HG02610 (cell line): ENCODE data around the gene FGGY.

ENCODE experiments used
- ATAC-seq: cut with Tn5 transposase; IDR thresholded peaks from one replicate; pipeline ENCODE4 v1.9.1; 2021; ENCODE audit warnings: mild to moderate bottlenecking, moderate library complexity; ENCODE audit not compliant: unreplicated experiment

FGGY gene

DNA sequence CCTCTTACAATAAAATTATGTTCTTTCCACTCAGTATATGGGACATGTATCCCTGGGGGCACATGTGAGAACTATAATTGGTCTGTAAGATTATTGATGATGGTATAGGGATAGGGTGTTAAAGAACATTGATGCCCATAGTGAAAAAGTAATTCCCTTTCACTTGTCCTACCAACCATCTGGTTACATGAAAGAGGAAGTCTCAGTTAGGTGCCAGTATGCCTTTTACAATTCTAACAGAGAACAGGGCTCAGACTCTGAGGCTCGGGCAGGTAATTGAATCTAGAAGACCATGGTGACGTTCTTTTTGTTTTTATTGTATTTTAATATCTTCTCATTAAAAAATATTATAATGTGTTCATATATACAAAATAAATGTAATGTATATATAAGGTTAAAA is 113.6 kb downstream of the FGGY start:
- ATAC-seq, result no peak

DNA sequence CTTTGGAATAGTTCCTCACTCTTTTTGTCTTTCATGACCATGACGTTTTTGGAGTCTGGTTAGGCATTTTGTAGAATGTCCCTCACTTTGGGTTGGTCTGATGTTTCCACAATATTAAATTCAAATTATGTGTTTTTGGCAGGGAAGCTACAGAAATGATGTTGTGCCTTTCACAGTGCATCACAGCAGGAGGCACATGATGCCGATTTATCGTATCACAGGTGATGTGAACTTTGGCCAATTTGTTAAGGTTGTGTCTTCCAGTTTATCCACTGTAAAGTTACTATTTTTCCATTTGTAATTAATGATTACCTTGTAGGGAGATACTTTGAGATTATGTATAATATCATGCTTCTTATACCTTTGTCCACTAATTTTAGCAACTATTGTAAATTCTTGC is 114.3 kb downstream of the FGGY start:
- ATAC-seq, result no peak

DNA sequence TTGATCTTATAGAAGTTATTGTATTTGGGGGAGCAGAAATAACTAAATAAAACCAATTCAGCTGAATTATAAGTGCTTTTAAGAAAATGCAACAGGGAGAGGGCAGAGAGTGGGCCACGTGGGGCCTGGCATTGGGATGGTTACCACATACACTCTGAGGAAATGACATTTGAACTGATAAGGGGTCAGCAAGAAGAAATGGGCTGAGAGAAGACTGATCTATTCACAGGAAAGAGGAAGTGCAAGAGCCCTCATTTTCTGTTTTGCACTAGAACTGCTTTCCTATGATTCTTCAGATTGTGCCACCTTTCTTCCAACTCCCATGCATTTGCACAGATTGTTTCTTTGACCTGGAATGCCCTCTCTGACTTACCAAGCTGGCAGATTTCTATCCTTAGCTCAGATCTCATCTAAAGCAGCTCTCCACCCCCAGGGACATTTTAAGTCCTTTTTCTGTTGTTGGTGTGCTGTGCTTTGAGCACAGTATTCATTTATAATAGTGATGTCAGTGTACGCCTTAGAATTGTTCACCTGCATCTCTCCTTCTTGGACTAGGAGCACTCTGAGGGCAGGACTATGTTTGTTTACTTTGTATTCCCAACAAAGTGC is 115.9 kb downstream of the FGGY start:
- ATAC-seq, result no peak

DNA sequence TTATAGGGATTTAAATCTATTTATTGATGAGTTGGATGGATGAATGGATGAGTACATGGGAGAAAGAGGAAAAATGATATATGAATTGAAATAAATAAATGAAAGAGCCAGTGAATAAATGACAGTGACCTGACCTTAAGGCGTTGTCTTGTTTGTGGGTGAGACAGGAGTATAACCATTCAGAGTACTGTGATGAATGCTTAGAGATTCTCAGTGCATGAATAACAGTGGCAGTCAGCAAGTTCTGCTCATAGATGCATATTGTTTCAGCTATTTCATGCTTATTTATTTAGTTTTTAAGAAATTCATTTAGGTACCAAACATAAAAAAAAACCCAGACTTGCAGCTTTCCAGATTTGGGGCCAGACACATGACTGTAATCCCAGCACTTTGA is 116.4 kb downstream of the FGGY start:
- no peak for ATAC-seq

DNA sequence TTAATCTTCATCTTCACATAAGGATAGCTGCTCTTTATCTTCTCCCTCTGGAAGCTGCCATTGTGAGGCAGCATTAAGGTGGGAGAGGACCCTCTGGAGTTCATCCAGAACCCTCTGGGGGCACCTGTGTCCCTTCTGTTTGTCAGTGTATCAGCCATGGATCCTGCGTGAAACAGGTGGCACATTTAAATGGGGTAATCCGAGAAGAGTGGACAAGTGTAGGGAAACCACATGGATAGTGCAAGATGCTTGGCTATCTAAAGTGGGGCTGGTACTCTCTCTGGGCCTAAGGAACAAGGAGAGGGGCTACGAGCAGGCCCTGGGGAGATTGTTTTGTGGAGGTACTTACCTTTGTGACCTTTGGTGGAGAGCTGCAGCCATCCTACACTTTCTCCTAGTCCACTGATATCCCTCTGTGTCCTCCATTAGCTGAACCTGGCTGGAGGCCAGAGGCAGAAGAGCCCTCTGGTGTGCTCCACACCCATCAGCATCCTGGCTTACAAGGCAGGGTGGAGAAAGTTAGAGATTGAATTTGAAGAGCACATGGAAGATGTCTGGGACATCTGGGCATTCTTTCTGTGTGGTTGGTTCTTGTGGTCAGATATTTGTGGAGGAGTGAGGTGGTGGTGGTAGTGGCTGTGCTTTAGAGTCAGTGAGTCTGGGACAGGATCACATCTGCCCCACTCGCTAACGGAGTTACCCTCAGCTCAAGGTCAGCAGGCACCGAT is 117.7 kb downstream of the FGGY start:
- ATAC-seq, result no peak

DNA sequence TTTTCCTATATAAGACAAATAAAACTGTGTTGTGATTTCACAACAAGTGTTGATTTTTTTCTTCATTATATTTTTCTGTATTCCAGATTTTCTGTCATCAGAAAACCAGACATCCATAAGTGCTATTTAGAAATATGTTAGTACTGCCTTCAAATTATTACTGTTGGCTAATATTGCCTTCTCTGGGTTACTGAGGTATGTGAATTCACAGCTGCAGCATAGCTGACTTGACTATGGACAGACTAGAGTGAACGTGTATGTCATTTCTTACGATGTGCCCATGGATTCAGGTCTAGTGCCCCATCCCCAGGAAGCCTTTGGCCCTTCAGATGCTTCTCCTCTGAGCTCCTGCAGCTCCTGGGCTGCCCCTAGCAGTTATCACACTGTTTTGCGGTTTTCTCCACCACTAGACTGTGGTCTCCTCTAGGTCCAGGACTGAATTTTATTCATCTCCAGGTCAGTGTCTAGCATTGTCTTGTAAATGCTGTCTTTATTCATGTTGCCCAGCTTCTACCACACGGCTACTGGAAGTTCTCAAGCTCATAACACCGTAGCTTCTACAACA is 118.5 kb downstream of the FGGY start:
- ATAC-seq, result no peak

DNA sequence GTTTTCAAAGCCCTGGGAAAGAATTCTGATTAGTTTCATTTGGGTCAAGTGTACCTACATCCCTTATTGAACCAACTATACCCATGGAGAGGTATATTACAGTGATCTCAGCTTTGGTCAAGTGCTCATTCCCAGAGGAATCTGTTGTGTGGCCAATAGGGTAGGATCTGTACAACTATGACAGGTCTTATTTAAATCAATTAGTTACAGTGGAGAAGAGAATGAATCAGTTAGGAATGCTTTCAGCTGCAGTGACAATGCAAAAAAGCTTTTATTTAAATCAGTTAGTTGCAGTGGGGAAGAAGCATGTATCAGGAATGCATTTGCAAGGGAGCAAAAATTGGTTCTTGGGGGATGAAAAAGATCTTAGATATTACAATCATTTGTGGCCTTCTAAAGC is 119.0 kb downstream of the FGGY start:
- ATAC-seq, result no peak

DNA sequence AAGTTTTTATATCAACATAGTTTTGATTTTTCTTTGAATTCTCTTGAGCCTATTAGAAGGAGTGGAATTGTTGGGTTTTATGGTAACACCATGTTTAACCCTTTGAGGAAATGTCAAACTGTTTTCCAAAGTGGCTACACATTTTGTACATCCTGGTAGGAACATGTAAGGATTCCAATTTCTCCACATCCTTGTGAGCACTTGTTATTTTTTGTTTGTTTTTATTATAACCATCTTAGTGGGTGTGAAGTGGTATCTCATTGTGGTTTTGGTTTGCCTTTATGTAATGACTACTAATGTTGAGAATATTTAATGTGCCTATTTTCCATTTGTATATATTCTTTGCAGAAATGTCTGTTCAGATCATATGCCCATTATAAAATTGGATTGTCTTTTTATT is 120.5 kb downstream of the FGGY start:
- ATAC-seq, result no peak

DNA sequence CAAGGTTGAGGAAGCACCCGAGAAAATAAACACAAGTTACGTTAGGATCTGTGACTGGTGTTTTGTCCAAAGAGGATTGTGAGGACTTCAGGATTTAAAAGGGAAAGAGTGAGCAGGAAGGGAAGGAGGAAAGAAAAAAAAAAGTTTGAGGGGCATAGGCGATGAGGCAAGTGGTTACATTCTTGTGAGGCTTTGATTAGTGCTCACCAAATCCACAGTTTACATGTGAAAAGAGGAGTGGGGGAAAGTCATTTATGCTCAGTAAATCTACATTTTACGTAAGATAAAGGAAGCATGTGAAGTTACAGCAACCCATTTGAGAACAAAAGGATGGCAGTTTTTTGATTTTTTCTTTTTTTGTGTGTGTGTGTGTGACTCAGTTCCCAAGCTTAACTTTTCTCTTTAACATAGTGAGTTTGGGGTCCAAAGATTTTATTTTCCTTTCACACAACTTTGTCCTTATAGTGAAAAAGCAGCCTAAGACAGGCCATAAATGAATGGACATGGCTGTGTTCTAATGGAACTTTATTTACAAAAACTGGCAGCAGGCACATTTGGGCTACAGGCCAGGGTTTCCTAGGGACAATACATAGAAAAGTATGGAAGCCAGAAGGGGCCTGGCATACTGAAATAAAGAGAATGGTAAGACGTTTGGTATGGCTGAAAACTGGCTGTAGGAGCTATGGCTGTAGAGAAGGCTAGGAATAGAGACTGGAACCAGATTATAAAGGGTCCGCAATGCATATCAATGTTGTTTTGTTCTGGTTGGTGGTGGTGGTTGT is 121.7 kb downstream of the FGGY start:
- no peak for ATAC-seq

DNA sequence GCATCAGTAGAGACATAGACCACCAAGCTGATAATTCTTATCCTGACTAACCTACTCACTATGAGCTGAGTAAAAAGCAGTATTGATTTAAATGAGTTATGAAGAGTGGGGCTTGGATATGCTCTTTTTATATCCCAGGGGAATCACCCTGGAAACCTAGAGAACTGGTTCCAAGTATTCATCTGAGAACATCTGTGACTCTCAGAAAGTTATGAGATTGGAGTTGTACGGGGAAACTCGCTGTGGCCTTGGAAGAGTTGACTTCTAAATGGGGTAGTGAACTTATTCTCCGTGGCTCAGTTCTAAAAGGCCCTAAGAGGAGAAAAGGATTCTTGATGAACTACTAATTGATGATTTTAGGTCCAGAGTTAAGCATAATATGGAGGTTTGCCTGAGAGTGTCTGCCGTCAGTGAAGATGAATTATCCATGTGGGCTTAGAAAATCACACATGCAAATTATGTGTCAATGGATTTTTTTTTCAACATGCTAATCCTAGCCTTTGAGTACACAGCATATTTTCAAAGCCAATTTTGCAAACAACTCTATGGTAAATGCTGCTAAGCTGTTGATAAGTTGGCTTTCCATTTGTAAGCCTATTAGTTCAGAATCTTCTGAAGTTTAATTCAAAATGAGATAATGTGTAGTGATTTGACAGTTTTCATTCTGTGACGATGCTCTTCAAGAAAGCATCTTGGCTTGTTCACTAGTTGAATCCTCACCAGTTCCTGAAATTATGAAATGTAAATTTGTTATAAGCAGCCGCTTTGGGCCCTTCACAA is 122.7 kb downstream of the FGGY start:
- no peak for ATAC-seq

DNA sequence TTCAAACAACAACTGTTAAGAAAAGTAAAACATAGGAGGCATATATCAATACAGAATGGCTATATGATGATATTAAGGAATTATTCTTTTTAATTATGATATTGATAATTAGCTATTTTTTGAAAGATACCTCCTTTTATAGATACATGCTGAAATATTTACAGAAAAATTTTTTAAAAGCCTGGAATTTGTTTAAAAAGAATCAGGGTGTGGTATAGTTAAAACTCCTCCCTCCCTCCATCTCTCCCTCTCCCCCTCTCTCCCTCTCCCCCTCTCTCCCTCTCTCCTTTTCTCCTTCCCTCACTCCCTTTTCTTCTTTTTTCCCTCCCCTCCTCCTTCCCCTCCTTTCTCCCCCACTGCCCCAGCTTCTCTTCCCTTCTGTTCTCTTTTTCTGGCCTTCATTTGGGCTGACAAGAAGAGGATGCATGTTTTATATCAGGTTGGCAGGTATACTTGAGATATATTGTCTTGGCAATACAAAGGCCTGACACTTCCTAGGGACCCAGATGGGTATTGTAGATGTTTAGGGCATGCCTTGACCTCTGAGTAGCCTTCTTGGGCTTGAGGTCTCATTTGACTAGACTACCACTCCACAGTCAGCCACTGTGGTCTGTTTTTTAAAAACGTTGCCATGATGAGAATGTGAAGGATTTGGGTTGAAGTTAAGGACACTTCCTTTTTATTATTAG is 124.5 kb downstream of the FGGY start:
- ATAC-seq, result no peak

DNA sequence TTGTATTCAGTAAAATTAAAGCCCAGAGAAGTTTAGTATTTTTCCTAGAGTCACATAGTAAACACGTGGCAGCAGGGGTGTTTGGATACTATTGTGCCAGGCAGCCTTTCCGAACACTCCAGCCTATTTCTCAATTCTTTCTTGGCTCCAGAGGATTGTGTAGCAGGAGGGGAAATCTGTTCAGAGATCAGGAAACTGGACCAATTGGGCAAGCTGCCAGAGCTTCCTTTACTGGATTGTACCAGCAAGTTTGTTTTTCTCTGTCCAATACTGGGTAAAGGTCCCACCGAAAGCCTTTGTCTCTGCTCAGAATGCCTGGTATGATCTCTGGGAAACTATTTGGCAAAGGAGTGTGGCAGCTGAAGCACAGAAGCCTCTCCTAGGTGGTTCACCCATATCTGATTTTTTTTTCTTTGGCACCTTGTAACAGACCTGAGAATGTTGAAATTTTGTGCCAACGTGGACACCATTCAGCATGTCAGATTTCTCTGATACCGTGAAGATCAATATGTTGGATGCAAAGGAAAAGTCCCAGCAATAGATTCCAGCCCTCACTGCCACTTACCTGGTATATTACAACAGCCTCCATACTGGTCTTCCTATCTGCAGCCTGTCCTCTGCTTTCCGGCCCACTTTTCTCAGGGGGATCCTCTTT is 126.2 kb downstream of the FGGY start:
- no peak for ATAC-seq

DNA sequence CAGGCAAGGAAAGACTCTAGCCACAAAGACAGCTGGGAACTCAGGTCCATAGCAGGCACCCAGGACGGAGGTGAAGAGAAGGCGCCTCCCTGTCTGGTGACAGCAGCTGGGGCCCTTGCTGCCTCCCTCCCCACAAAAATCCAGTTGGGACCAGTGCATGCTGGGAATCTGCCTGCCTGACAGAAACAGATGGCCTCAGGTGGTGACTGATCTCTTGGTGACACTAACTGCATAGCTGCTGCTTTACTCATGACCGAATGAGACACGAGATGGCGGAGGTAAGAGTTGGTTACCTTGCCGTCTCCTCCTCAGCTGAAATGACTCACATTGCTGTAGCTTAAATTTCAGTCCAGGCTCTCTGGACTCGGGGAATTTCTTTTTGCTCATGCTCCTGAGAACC is 130.3 kb downstream of the FGGY start:
- ATAC-seq, result no peak

DNA sequence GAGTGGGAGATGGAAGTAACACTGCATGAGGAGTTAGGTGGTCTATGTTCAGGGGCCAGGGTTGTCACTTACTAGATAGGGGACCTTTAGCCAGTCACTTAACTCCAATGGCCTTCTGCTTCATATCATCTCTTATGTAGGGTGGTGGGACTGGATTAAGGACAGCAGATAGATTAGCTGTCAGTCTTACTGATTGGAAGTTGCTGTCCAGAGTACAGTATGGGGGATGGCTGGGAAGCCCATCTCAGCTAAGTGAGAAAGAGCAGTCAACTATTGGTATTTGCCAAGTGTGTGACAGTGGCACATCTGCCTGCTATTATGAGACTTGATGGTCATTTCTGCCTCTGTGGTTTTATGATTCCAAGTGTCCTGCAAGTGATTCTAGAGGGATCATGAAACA is 130.9 kb downstream of the FGGY start:
- no peak for ATAC-seq

DNA sequence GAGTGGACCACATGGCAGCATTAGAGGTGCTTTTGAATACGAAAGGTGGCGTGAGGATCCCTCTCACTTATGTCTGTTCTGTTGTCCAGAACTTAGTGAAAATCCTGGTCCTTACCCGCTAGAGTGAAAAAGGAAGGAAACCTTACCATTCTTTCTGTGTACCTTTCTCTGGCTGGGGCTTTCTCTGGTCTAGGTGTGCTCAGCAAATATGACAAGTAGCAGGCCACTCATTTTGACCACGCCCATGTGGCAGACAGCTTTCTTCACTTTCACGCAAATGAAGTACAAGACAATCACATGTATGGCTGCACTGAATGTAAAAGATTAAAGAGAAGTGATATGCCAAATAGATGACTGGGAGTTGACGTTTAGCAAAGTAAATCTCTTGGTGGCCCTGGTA is 131.9 kb downstream of the FGGY start:
- ATAC-seq, result no peak

DNA sequence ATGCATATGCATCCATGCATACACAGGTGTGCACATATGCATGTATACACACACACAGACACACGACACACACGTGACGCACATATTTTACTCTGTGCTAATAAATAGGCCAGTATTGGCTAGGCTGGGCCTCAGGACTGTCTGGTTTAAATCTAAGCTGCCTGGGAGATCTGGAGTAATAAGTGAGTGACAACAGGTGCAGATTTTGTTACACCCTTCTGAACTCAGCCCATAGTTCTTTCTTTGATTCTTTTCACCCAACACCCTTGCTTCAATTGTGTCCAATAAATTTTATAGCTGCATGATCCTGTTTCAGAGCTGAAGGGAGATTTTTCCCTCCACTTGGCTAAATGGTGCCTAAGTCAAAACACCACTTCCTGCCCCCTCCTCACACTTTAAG is 132.8 kb downstream of the FGGY start:
- ATAC-seq, result no peak

DNA sequence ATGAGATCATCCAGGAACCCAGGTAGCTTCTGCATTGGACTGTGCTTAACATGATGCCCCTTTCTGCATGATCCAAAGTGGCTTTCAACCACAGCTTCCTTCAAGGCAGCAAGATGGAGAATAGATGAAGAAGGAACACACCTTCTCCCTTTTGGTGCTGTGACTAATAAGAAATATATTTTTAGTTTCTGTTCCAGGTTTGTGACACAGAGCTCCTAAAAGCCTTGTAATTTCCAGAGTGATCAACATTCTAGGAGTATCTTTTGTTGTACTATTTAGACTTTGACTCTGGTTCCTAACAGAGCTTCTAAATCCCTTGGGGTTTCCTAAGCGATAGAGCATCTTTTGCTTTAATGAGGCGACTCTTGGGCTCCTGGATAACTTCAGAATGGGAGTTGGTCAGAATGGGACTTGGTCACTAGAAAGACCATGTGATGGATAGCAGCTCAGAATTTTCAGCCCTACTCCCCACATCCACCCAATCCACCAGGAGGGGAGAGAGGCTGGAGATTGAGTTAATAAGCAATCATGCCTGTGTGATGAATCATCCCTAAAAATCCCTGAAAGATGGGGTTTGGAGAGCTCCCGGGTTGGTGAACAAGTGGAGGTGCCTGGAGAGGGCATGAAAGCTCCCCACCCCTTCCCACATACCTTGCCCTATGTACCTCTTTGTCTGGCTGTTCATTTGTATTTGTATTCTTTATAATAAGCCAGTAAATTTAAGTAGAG is 134.8 kb downstream of the FGGY start:
- no peak for ATAC-seq

DNA sequence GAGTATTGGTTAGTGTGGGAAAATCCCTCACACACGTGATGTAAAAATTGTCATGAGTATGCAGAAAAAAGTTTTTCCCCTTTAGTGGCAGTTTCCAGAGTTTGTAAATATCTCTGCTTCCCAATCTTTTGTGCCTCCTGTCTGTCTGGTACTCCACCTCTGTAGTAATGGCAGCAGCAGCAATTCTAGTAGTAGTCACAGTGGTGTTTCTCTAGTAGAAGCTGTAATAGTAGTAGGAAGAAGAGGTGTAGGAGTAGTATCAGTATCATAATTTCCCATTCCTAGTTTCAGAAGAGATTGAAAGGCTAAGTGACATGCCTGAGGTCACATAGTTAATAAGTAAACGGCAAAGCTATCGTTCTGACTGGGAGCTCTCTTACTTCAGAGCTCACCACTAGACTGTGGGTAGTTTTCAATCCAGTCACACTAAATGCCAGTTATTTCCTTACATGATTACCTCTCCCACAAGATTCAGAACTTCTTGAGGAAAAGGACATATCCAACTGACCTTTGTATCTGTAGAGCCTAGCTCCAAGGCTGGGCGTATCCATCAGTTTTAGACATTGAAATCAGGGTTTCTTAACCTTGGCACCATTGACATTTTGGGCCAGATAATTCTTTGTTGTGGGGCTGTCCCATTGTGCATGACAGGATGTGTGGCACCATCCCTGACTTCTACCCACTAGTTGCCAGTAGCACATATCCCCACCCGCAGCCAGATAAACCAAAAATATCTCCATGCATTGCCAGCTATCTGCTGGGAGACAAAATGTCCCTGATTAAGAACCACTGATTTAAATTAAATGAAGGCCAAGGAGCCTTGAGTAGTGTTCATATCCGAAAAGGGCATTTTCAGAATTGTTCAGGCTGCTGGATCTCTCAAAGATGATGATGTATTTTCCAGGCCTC is 135.9 kb downstream of the FGGY start:
- peak; percentile 94 for ATAC-seq
